Measurements from ENCODE around the gene GULP1.
"Not testable (repeated sequence)": the region's sequence is repeated elsewhere in the genome, so short reads cannot be mapped to it uniquely, and the experiment has no call there.

GRCh38 chr2:188466078-188466477 is 174.4 kb downstream of the GULP1 start:
- TF ChIP-seq POLR2A (IDR thresholded peaks at IDR 0.05; ENCODE audit: low read length); GATA1 (IDR thresholded peaks at IDR 0.05; ENCODE audit: low read depth, low read length): not testable (repeated sequence)

All from erythroblast (primary cell).